ENCODE measurements around the gene G3BP1.

G3BP1 gene

DNA sequence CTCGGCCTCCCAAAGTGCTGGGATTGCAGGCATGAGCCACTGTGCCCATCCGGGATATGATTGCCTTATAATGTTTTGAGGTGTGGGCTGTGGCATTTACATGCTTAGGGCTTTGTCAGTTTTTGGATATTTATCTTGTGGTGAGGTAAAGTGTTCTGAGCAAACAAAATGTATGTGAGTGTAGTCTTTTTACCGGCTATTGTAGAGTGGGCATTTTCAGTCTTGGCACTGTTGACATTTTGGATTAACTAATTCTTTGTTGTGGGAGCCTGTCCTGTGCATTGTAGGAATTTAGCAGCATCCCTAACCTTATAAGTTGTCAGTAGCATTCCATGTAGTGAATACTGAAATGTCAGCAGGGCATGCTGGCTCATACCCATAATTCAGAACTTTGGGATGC, 21.6 kb downstream of the G3BP1 start:
- Mint-ChIP-seq H3K27me3 (no peaks in the 10 kb centered on the region), H3K4me3 (no peak overlapping the region), H3K4me1 (ENCODE audit: low read depth) (peaks cover 6% of the 10 kb centered on the region), H3K36me3 (ENCODE audit: low read depth) (peaks cover 100% of the 10 kb centered on the region), H3K27ac (no peak overlapping the region), H3K9me3 (no peaks in the 10 kb centered on the region)
- intact Hi-C loops (cut with micrococcal nuclease) = no loop called here

DNA sequence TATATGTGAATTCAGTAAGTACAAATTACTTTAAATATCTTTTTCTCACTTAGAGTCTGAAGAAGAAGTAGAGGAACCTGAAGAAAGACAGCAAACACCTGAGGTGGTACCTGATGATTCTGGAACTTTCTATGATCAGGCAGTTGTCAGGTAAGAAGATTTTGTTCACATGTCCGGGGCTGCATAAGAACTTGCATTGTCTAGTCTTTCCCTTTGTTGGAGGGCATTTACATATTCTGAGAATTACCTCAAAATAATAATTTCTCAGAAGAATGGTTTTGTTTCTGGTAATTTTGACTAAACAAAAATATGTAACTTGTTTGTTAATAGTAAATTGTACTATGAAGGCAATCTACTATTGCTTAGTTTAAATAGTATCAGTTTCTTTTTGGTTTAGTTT, 23.7 kb downstream of the G3BP1 start:
- Mint-ChIP-seq H3K4me1 (ENCODE audit: low read depth) (peaks cover 8% of the 10 kb centered on the region), H3K9me3 (no peaks in the 10 kb centered on the region), H3K4me3 (no peak overlapping the region), H3K27ac (no peak overlapping the region), H3K27me3 (no peaks in the 10 kb centered on the region), H3K36me3 (ENCODE audit: low read depth) (peaks cover 100% of the 10 kb centered on the region)
- intact Hi-C loops (cut with micrococcal nuclease) = no loop called here

DNA sequence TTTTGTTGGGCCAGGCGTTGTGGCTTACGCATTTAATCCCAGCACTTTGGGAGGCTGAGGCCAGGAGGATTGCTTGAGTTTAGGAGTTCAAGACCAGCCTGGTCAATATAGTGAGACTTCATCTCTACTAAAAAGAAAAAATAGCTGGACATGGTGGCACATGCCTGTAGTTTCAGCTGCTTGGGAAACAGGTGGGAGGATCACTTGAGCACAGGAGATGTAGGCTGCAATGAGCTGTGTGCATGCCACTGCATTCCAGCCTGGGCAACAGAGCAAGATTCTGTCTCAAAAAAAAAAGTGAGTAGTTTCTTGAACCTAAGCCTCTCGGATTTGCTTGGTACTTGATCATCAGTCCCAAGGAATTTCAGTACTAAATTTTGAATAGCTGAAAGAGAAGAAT, 26.9 kb downstream of the G3BP1 start:
- H3K9me3 Mint-ChIP-seq = no peaks in the 10 kb centered on the region
- no peak overlapping the region for H3K4me3 Mint-ChIP-seq
- H3K27ac Mint-ChIP-seq = no peak overlapping the region
- H3K4me1 Mint-ChIP-seq (ENCODE audit: low read depth) = peaks cover 8% of the 10 kb centered on the region
- no peaks in the 10 kb centered on the region for H3K27me3 Mint-ChIP-seq
- intact Hi-C loops (cut with micrococcal nuclease) = no loop called here
- peaks cover 99% of the 10 kb centered on the region for H3K36me3 Mint-ChIP-seq (ENCODE audit: low read depth)

DNA sequence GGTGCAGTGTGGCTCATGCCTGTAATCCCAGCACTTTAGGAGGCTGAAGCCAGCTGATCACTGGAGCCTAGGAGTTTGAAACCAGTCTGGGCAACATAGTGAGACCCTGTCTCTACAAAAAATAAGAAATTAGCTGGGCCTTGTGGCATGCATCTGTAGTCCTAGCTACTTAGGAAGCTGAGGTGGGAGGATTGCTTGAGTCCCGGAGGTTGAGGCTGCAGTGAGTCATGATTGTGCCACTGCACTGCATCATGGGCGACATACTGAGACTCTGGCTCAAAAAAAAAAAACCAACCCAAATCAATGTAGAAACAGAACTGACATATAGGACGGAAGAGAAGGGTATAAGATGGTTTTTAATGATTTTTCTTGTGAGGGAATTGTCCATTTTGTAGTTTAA, 27.7 kb downstream of the G3BP1 start:
- H3K9me3 Mint-ChIP-seq = no peaks in the 10 kb centered on the region
- no peak overlapping the region for H3K27ac Mint-ChIP-seq
- intact Hi-C loops (cut with micrococcal nuclease) = no loop called here
- H3K36me3 Mint-ChIP-seq (ENCODE audit: low read depth) = peaks cover 99% of the 10 kb centered on the region
- no peaks in the 10 kb centered on the region for H3K27me3 Mint-ChIP-seq
- peaks cover 8% of the 10 kb centered on the region for H3K4me1 Mint-ChIP-seq (ENCODE audit: low read depth)
- no peak overlapping the region for H3K4me3 Mint-ChIP-seq

DNA sequence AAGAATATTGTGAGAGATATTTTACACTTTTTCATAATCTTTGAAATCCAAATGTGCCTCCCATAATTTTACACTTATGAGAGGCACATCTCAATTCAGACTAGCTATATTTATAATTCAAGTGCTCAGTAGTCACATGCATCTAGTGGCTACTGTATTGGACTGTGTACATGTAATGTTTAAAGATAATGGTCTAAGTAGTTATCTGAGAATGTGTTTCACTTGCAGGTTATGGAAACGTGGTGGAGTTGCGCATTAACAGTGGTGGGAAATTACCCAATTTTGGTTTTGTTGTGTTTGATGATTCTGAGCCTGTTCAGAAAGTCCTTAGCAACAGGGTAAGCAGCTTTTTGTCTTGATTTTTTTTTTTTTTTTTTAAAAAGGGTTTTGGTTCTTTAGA, 28.8 kb downstream of the G3BP1 start:
- H3K36me3 Mint-ChIP-seq (ENCODE audit: low read depth) = peaks cover 99% of the 10 kb centered on the region
- peaks cover 8% of the 10 kb centered on the region for H3K4me1 Mint-ChIP-seq (ENCODE audit: low read depth)
- H3K9me3 Mint-ChIP-seq = no peaks in the 10 kb centered on the region
- H3K27me3 Mint-ChIP-seq = no peaks in the 10 kb centered on the region
- no peak overlapping the region for H3K4me3 Mint-ChIP-seq
- intact Hi-C loops (cut with micrococcal nuclease) = no loop called here
- H3K27ac Mint-ChIP-seq = no peak overlapping the region

DNA sequence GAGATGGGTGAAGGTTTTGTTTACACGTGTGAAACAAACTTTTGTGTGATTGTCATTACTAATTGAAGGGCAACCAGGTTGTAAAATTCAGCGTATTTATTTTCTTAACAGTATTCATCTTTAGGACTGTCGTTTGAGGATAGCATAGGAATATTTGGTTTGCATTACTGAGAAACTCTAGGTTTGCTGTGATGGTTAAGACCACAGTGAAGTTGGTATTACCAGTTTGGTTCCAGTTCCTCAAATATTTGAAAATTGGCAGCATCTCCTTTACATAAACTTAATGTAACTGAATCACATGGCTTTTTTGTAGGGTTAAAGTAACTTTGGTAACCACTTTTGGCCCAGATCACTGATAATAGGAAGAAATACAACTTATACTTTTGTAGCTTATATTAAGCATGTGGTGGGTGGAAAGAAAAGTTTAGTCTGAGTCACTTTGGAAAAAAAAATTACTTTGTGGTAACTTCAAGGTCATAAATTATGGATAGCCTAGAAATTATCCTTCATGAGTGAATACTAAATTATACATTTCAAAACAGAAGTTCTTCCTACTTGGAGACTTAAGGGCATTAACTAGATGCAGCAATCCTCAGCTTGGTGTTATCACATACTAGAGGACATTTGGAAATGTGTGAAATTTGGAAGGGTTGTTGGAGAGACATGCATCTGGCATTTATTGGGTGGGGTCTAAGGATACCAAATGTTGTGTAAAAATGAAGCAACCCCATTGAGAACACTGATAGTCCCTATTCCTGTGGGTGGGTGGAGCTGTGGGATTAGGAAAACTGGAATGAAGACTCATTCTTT, 33.9 kb downstream of the G3BP1 start:
- H3K4me3 Mint-ChIP-seq = no peak overlapping the region
- peaks cover 1% of the 10 kb centered on the region for H3K9me3 Mint-ChIP-seq
- intact Hi-C loops (cut with micrococcal nuclease) = no loop called here
- H3K36me3 Mint-ChIP-seq (ENCODE audit: low read depth) = peaks cover 94% of the 10 kb centered on the region
- peaks cover 6% of the 10 kb centered on the region for H3K4me1 Mint-ChIP-seq (ENCODE audit: low read depth)
- H3K27ac Mint-ChIP-seq = no peak overlapping the region
- no peaks in the 10 kb centered on the region for H3K27me3 Mint-ChIP-seq

DNA sequence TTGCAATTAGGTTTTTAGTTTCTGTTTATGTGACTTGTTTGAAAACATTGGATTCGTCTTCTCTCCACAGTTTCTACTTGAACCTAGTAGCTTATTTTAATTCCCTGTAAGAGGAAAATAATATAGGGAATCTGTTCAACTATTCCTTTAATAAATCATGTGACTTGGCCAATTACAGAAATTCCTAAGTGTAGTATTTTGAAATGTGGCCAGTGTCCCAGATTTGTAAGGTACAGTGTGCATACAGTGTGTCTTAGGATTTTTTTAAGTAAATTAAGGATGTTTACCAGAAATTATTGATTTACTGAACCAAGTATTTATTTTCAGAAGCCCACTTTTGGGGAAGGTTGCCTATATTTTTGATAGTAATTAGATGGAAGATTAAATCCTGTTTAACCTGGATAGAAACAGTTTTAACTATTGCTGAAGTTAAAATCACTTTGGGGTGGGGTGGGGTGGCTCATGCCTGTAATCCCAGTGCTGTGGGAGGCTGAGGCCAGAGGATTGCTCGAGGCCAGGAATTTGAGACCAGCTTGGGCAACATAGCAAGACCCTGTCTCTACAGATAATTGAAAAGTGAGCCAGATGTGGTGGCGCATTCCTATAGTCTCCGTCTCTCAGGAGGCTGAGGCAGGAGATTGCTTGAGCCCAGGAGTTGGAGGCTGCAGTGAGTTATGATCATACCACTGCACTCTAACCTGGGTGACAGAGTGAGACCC, 36.9 kb downstream of the G3BP1 start:
- no peak overlapping the region for H3K27ac Mint-ChIP-seq
- H3K36me3 Mint-ChIP-seq (ENCODE audit: low read depth) = peaks cover 95% of the 10 kb centered on the region
- H3K4me1 Mint-ChIP-seq (ENCODE audit: low read depth) = peaks cover 12% of the 10 kb centered on the region
- peaks cover 9% of the 10 kb centered on the region for H3K9me3 Mint-ChIP-seq
- H3K4me3 Mint-ChIP-seq = no peak overlapping the region
- H3K27me3 Mint-ChIP-seq = no peaks in the 10 kb centered on the region
- intact Hi-C loops (cut with micrococcal nuclease) = no loop called here

DNA sequence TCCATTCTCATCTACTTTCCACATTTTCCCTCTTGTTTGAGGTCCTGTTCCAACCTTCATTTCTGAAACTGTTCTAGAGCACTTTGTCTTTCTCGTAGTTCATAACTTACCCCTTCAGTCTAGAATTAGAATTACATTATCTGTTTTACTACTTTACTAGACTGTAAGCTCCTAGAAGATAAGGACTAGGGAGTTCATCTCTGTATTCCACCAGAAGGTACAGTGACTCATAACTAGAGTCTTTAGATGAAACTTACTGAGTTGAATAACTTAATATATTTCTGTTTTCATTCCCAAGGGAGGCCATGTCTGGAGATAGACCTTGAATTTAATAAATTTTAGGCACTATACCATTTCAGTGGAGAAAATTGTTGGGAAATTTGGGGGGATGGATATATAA, 38.7 kb downstream of the G3BP1 start:
- no peaks in the 10 kb centered on the region for H3K27me3 Mint-ChIP-seq
- H3K4me1 Mint-ChIP-seq (ENCODE audit: low read depth) = peaks cover 12% of the 10 kb centered on the region
- peaks cover 9% of the 10 kb centered on the region for H3K9me3 Mint-ChIP-seq
- no peak overlapping the region for H3K27ac Mint-ChIP-seq
- peaks cover 91% of the 10 kb centered on the region for H3K36me3 Mint-ChIP-seq (ENCODE audit: low read depth)
- H3K4me3 Mint-ChIP-seq = no peak overlapping the region
- intact Hi-C loops (cut with micrococcal nuclease) = no loop called here

DNA sequence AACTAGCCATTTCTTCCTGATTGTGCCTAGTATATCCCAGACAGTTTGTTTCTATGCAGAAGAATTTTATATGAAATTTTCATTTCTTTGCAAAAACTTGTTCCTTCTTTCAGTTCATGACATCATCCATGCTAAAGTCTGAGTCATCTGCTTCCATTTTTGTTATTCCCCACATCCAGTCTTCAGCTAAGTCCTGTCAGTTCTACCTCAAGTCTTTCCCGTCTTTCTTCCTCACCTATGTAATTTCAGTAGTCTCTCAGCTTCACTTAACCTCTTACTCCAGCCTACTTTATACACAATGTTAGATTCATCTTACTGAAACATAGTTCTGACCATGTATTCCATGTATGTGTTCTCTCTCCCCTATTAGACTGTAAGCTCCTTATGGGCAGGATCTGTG, 39.1 kb downstream of the G3BP1 start:
- H3K27me3 Mint-ChIP-seq = no peaks in the 10 kb centered on the region
- H3K4me3 Mint-ChIP-seq = no peak overlapping the region
- intact Hi-C loops (cut with micrococcal nuclease) = no loop called here
- H3K27ac Mint-ChIP-seq = peak overlapping the region; percentile 20
- H3K4me1 Mint-ChIP-seq (ENCODE audit: low read depth) = peaks cover 12% of the 10 kb centered on the region
- peaks cover 9% of the 10 kb centered on the region for H3K9me3 Mint-ChIP-seq
- H3K36me3 Mint-ChIP-seq (ENCODE audit: low read depth) = peaks cover 86% of the 10 kb centered on the region

DNA sequence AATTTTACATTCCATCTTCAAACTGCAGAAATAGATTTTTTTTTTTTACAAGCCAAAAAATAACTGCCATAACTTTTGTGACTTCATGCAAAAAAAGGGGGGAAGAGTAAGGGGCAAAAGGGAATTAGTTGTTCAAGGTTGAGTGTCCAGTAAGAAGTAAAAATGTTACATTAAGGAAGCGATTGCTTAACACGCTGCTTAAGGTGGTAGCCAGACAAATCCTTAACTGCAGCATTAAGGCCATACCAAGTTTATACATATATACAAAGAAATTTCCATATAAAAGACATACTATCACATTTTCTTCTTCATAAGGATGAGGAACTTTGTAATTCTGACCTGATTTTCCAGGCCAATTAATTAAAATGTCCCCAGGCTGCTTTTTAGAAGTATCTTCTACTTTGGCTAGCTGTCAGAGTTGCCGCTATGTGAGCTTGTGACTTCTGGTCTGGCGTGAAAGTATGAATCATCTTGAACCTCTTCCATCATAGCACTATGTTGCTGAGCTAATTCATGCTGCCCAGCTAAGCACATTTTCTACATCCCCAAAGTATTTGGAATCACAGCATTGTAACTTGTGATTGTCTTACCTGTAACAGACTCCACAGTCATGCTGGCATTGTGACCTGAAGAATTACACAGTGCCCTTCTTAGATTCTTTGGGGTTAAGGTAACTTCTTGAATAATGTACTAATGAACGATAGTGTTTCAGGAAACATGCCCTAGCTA, 40.0 kb downstream of the G3BP1 start:
- H3K4me3 Mint-ChIP-seq = no peak overlapping the region
- H3K4me1 Mint-ChIP-seq (ENCODE audit: low read depth) = peaks cover 12% of the 10 kb centered on the region
- no peaks in the 10 kb centered on the region for H3K27me3 Mint-ChIP-seq
- peaks cover 85% of the 10 kb centered on the region for H3K36me3 Mint-ChIP-seq (ENCODE audit: low read depth)
- peaks cover 9% of the 10 kb centered on the region for H3K9me3 Mint-ChIP-seq
- intact Hi-C loops (cut with micrococcal nuclease) = no loop called here
- peak overlapping the region; percentile 20 for H3K27ac Mint-ChIP-seq

DNA sequence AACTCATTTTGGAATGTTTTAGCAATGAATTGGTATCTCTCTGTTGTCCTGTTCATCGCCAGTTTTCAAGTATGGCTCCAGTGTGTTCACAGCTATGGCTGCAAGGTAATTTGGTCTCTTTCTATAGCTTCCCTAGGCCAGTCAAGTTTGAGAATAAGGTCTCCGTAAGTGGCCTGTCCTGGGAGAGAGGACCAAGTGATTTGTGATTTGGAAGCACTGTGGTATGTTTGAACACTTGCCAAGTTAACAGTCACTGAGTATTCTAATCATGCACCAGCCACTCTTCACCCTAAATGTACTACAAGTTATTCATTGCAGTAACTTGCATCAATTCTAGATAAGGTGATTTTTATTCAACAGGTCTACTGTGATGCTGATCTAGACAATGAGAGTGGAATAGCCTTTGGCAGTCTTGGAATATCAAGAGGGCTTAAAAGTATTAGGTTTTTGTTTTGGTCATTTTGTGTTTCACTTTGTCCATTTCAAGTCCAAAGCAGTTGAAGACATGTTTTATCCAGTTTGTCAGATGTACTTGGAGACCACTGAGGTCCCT, 41.1 kb downstream of the G3BP1 start:
- Mint-ChIP-seq H3K4me3 (no peak overlapping the region), H3K27ac (no peak overlapping the region), H3K4me1 (ENCODE audit: low read depth) (peaks cover 12% of the 10 kb centered on the region), H3K9me3 (peaks cover 9% of the 10 kb centered on the region), H3K27me3 (no peaks in the 10 kb centered on the region), H3K36me3 (ENCODE audit: low read depth) (peaks cover 87% of the 10 kb centered on the region)
- intact Hi-C loops (cut with micrococcal nuclease) = no loop called here

DNA sequence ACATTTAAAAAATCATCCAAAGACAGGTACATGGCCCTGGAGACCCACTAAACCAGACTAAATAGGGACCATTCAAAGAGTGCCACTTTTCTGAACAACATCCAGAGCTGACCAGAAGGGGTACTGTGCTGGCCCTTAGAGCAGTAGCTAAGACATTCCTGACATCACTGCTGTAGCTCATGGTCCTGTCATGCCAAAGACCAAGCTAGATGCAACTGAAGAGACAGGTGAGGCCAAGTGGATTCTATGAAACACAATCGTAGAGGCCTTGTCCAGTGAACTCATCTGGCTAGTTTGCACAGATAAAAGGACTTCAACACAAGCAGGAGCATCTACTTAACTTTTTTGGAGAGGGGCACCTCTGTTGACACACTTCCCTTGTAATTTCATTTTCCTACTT, 43.3 kb downstream of the G3BP1 start:
- Mint-ChIP-seq H3K36me3 (ENCODE audit: low read depth) (peaks cover 70% of the 10 kb centered on the region), H3K9me3 (peaks cover 9% of the 10 kb centered on the region), H3K4me1 (ENCODE audit: low read depth) (peaks cover 12% of the 10 kb centered on the region), H3K4me3 (no peak overlapping the region), H3K27me3 (no peaks in the 10 kb centered on the region), H3K27ac (no peak overlapping the region)
- intact Hi-C loops (cut with micrococcal nuclease) = no loop called here

DNA sequence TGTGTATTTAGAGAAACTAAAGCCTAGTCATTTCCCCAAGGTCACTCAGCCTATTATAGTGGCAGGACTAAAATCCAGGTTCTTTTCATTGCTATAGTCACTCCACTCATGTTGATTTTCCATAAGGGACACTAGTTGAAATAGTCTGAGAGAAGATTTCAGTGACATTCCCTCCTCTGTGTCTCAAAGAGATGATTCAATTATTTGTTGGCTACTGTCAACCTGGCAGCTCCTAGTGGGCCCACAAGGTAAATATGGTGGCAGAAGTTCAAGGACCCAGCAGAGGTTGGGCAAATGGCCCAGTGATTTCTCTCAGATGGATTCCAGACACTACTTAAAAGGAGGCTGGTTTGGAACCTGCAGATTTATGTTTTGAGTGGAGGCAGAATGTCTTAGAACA, 48.1 kb downstream of the G3BP1 start:
- intact Hi-C loops (cut with micrococcal nuclease) = no loop called here
- H3K27ac Mint-ChIP-seq = no peak overlapping the region
- no peaks in the 10 kb centered on the region for H3K9me3 Mint-ChIP-seq
- peaks cover 35% of the 10 kb centered on the region for H3K36me3 Mint-ChIP-seq (ENCODE audit: low read depth)
- H3K4me1 Mint-ChIP-seq (ENCODE audit: low read depth) = no peaks in the 10 kb centered on the region
- no peak overlapping the region for H3K4me3 Mint-ChIP-seq
- no peaks in the 10 kb centered on the region for H3K27me3 Mint-ChIP-seq

DNA sequence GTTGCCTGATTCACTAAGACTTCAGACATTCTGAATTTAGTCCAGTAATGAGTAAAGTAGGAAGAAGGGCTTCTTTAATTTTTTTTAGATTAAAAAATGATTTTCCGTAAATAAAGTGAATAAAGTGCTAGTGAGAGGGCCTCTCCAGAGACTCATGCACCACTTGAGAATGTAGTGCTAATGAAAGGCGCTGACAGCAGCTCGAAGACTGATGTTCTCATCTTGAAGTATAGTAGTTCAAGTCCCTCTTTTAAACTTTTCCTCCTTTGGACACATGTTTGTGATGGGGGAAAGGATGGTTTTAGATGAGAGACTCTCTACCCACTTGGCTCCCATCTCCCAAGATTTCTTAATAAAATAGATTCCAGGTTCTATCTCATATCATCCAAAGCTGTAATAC, 48.5 kb downstream of the G3BP1 start:
- Mint-ChIP-seq H3K4me3 (no peak overlapping the region), H3K36me3 (ENCODE audit: low read depth) (peaks cover 35% of the 10 kb centered on the region), H3K9me3 (no peaks in the 10 kb centered on the region), H3K4me1 (ENCODE audit: low read depth) (no peaks in the 10 kb centered on the region), H3K27ac (no peak overlapping the region), H3K27me3 (no peaks in the 10 kb centered on the region)
- intact Hi-C loops (cut with micrococcal nuclease) = no loop called here
